Measurements from ENCODE around the gene SCN1B. TPM values are rescaled to one million over a fixed set of nuclear protein-coding genes. Genes with fewer than 3 reads are reported as not detected.
A peak's percentile ranks its signal among the peaks of the same experiment; 100 is the strongest.

Gene SCN1B
- total RNA-seq, 2 donors from 2014 or later: 1.4 to 1.5 TPM

- H3K9me3 Mint-ChIP-seq: no peaks in the 10 kb centered on the region
- H3K36me3 Mint-ChIP-seq (ENCODE audit: low read depth): peaks cover 58% of the 10 kb centered on the region
- no peaks in the 10 kb centered on the region for H3K27me3 Mint-ChIP-seq (ENCODE audit: insufficient read depth)
- peak overlapping the region; percentile 82 for H3K27ac Mint-ChIP-seq
- DNase-seq: no peak
- H3K36me3 ChIP-seq (ENCODE audit: control insufficient read depth, insufficient read depth, low read length): peaks cover 64% of the 10 kb centered on the region
- no peak overlapping the region for H3K27ac ChIP-seq (ENCODE audit: low read depth, low read length)
- H3K9ac ChIP-seq (ENCODE audit: extremely low read depth, low read length, poor library complexity, severe bottlenecking): no peak overlapping the region
- no peaks in the 10 kb centered on the region for H3K4me1 Mint-ChIP-seq
- 92 to 96% methylated on average over 21 to 36 of the region's 36 CpGs for WGBS, 2 experiments (ENCODE audit: insufficient coverage in 1 of 2, insufficient read length in 1 of 2)
- no peak overlapping the region for H3K4me3 ChIP-seq (ENCODE audit: low read length)
- H3K4me3 Mint-ChIP-seq: no peak overlapping the region
- no peak for TF ChIP-seq CTCF (conservative IDR thresholded peaks at IDR 0.05)
- H3K27me3 ChIP-seq (ENCODE audit: control insufficient read depth, insufficient read depth, low read length, poor library complexity, severe bottlenecking): no peaks in the 10 kb centered on the region
- H3K4me1 ChIP-seq (ENCODE audit: control insufficient read depth, insufficient read depth, low read length): no peaks in the 10 kb centered on the region
- no peaks in the 10 kb centered on the region for H3K9me3 ChIP-seq (ENCODE audit: control insufficient read depth, low read length)
Measured at GRCh38 chr19:35009424-35010415, 20.6 kb upstream of the SCN1B start.

GRCh38 chr19:35011091-35011689 is 19.1 kb upstream of the SCN1B start:
- WGBS, 2 experiments (ENCODE audit: insufficient coverage in 1 of 2, insufficient read length in 1 of 2): 91 to 97% methylated on average over 8 to 13 of the region's 13 CpGs
- no peaks in the 10 kb centered on the region for H3K4me1 ChIP-seq (ENCODE audit: control insufficient read depth, insufficient read depth, low read length)

More at GRCh38 chr19:35011091-35011689, 19.1 kb upstream of the SCN1B start:
- no peak for DNase-seq
- Histone ChIP-seq H3K9ac (ENCODE audit: extremely low read depth, low read length, poor library complexity, severe bottlenecking) (no peak overlapping the region), H3K4me3 (ENCODE audit: low read length) (no peak overlapping the region), H3K36me3 (ENCODE audit: control insufficient read depth, insufficient read depth, low read length) (peaks cover 79% of the 10 kb centered on the region), H3K27me3 (ENCODE audit: control insufficient read depth, insufficient read depth, low read length, poor library complexity, severe bottlenecking) (no peaks in the 10 kb centered on the region), H3K9me3 (ENCODE audit: control insufficient read depth, low read length) (no peaks in the 10 kb centered on the region), H3K27ac (ENCODE audit: low read depth, low read length) (no peak overlapping the region)
- no peak overlapping the region for H3K4me3 Mint-ChIP-seq
- H3K27ac Mint-ChIP-seq: no peak overlapping the region
- H3K36me3 Mint-ChIP-seq (ENCODE audit: low read depth): peaks cover 67% of the 10 kb centered on the region
- no peaks in the 10 kb centered on the region for H3K27me3 Mint-ChIP-seq (ENCODE audit: insufficient read depth)
- no peaks in the 10 kb centered on the region for H3K9me3 Mint-ChIP-seq
- no peaks in the 10 kb centered on the region for H3K4me1 Mint-ChIP-seq
- TF ChIP-seq CTCF (conservative IDR thresholded peaks at IDR 0.05): no peak

All from endodermal cell (in vitro differentiated cells).